ENCODE results near the gene STAT4.

DNA sequence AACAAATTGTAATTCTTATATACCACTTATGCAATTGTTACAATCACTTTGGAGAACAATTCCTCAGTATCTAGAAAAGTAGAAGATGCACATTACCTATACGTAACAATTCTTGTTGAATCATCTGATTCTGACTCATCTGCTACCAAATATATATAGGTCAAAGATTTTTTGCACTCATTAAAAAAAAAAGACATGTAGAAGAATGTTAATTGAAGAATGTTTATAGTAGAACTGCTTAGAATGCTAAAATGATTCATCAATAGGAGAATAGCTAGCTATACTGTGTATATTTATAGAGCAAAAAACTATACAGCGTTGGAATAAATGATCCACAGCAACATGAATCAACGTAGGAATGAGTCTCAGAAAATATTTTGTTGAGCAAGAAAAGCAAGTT is 107.4 kb downstream of the STAT4 start:
- TF ChIP-seq ZNF8 (CRISPR knock-in tag; IDR thresholded peaks at IDR 0.05) (no peak), ZFP30 (CRISPR knock-in tag; IDR thresholded peaks at IDR 0.05) (no peak), PPARA (CRISPR knock-in tag; IDR thresholded peaks at IDR 0.05; ENCODE audit: borderline replicate concordance) (no peak), BACH2 (CRISPR knock-in tag; IDR thresholded peaks at IDR 0.05; ENCODE audit: borderline replicate concordance) (no peak), ARNTL (CRISPR knock-in tag; IDR thresholded peaks at IDR 0.05; ENCODE audit: borderline replicate concordance, low read depth) (no peak)
- TF ChIP-seq, protein P1, sequence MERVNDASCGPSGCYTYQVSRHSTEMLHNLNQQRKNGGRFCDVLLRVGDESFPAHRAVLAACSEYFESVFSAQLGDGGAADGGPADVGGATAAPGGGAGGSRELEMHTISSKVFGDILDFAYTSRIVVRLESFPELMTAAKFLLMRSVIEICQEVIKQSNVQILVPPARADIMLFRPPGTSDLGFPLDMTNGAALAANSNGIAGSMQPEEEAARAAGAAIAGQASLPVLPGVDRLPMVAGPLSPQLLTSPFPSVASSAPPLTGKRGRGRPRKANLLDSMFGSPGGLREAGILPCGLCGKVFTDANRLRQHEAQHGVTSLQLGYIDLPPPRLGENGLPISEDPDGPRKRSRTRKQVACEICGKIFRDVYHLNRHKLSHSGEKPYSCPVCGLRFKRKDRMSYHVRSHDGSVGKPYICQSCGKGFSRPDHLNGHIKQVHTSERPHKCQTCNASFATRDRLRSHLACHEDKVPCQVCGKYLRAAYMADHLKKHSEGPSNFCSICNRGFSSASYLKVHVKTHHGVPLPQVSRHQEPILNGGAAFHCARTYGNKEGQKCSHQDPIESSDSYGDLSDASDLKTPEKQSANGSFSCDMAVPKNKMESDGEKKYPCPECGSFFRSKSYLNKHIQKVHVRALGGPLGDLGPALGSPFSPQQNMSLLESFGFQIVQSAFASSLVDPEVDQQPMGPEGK (CRISPR knock-in tag; IDR thresholded peaks at IDR 0.05; ENCODE audit: borderline replicate concordance), result no peak

Data from SK-N-SH treated with all-trans-retinoic acid at 6 μM for 48 hours (cell line).